ENCODE data around the gene GSE1.

GSE1 gene

DNA sequence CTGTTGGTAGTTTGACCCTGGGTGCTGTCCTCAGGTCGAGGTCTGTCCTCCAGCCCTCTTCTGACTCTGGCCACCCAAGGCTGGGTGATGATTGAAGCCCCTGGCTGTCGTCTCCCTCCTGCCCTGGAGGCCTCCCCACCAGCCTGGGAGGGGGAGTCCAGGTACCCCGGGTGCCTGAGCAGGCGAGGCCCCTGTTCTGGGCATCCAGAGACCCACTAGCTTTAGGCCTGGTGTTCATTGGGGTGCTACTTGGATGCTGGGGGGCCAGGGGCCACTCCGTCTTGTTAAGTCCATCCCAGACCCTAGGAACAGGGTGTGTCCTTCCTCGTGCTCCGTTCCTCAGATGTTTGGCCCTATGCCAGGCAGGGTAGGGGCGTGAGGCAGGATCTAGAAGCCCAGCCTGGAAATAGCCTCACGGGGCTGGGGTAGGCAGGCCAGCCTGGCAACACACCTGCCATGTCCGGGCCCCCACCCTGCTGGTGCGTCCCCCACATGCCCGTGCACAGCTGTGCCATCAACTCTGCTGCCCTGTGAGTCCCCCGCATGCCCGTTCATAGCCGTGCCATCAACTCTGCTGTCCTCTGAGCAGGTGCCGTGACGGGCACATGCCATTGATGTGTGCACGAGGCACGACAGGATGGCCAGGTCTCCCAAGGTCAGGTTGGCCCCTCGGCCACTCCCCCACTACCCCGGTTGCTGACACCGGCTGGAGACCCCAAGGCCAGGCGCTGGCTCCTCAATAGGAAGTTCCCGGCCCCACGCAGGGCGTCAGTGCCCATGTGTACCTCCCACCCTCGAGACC, 38.7 kb downstream of the GSE1 start:
- DNase-seq = peak; percentile 67

GRCh38 chr16:85652431-85653221, 39.5 kb downstream of the GSE1 start:
- peak; percentile 91 for DNase-seq

DNA sequence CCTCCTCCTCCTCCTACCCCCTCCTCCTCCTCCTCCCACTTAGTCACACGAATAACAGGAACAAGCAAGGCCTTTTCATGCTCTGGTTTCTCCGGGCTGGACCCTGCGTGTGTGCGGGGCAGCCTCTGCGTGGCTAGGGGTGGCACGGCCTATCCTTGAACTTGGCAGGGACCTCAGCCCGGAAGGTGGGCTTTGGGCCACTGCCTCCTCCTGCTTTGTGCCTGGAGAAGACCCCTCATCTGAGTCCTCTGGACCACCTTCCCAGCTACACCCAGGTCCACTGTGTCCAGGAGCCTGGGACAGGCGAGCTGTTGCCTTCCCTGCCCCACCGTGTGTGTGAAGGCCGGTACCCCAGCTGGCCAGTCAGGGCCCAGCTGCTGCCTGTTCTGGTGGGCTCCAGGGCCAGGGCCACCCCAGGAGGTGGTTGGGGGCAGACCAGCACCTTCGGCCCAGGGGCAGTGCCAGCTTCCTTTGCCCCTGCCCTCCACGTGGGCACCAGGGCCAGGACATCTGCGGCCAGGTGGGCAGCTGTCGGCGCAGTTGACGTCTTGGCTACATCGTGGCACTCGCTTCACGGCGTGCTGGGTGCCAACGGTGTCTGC, 40.3 kb downstream of the GSE1 start:
- DNase-seq = no peak

DNA sequence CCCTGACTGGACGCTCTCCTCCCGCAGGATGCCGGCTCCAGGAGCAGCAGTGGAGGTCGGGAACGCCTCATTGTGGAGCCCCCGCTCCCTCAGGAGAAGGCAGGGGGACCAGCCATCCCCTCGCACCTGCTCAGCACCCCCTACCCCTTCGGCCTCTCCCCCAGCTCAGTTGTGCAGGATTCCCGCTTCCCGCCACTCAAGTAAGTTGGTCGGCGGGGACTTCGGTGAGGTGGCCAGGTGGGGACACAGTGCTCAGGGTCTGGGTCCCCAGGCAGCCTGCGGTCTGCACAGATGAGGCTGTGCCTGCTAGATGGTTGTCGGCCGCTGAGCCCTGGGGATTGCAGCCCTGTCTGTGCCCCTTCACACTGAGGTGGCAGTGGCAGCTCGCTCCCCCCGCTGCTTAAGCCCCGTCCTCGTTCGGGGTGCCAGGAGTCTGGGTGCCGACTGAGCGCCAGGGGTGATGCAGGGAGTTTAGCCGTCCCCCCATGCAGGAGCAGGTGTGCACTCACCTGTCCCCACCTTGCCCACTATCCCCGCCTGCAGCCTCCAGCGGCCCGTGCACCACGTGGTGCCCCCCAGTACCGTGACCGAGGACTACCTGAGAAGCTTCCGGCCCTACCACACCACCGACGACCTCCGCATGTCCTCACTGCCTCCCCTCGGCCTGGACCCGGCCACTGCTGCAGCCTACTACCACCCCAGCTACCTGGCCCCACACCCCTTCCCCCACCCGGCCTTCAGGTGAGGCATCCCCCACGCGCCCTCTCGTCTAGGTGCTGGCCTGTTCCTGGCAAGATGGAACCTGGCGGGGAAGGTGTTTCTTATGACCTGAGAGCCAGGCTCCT, 41.4 kb downstream of the GSE1 start:
- no peak for DNase-seq

- no peak for DNase-seq
Measured at GRCh38 chr16:85655216-85656129, 42.4 kb downstream of the GSE1 start.

- no peak for DNase-seq
Measured at GRCh38 chr16:85656351-85657266, 43.5 kb downstream of the GSE1 start.

DNA sequence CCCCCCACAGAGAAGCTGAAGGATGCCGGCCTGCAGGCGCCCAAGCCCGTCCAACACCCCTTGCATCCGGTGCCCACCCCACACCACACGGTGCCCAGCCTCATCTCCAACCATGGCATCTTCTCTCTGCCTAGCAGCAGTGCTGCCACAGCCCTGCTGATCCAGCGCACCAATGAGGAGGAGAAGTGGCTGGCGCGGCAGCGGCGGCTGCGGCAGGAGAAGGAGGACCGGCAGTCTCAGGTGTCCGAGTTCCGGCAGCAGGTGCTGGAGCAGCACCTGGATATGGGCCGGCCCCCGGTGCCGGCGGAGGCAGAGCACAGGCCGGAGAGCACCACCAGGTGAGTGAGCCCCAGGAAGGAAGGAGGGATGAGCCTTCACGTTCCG, 44.1 kb downstream of the GSE1 start:
- DNase-seq = no peak

GRCh38 chr16:85657996-85658395, 44.9 kb downstream of the GSE1 start:
- no peak for DNase-seq

- DNase-seq = no peak
Measured at GRCh38 chr16:85658504-85659326, 45.6 kb downstream of the GSE1 start.

DNA sequence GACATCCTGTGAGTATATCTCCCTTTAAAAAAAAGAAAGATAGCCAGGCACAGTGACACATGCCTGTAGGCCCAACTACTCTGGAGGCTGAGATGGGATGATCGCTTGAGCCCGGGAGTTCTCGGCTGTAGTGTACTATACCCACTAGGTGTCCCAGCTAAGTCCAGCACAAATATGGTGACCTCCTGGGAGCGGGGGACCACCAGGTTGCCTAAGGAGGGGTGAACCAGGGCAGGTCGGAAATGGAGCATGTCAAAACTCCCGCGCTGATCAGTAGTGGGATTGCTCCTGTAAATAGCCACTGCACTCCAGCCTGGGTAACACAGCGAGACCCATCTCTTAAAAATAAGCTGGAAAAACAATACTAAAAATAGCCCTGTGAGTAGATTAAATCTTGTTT, 46.2 kb downstream of the GSE1 start:
- DNase-seq = no peak

DNA sequence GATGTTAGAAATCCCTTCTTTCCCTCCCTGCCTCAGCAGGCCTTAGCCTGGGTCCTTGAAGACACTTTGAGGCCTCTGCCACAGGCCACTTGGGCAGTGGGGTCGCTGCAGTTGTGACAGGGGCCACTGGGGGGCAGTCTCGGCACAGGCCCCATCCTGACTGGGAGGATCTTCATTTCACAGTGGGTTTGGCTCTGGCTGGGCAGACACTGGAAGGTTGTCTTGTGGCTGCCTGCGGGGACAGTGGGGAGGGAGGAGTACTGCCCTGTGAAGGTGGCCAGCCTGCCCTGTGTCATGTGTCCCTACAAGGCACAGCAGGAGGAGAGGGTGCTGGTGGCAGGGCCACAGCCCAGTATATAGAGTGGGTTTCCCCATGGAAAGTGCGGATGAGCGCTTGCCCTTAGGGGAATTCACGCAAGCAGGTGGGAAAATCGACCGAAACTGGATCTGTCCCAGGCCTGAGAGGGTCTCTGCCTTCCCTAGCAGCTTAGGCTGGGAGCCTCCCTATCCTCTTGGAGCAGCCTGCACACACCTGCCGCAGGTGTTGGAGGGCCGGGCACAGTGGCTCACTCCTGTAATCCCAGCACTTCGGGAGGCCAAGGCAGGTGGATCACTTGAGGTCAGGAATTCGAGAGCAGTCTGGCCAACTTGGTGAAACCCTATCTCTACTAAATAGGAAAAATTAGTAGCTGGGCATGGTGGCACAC, 46.8 kb downstream of the GSE1 start:
- DNase-seq = peak; percentile 87

GRCh38 chr16:85660843-85661739, 48.0 kb downstream of the GSE1 start:
- DNase-seq = peak; percentile 60

DNA sequence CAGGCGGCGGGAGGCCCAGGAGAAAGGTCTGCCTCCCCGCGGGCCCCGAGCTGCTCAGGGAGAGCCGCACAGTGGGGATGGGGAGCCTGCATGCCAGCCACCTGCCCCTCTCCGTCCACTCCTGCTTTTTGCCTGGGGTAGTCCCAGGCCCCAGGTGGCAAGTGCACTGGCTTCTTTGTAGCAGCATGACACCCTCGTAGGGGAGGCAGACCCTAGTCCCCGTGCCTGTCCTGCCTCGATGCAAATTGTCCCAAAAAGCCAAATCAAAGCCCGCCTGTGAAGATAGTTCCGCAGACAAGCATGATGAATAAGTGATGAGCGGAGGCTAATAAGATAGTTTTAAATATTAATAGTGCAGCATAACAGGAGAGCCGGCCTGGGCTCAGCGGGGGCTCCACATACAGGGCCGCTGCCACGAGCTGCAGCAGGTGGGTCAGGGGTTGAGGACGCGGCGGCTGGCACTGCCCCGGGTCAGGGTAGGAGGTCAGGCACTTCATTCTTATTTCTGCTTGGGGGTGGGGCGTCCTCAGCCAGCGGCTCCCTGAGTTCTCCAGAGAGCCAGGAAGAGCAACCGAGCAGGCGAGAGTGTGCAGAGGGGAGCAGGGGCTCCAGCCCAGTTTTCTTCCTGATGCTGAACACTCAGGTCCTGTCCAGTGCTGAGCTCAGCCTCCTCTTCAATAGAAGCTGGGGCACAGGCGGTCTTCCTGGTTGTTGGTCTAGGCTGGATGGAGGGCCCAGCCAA, 48.8 kb downstream of the GSE1 start:
- peak; percentile 91 for DNase-seq

- DNase-seq = peak; percentile 91
Measured at GRCh38 chr16:85662482-85662812, 49.3 kb downstream of the GSE1 start.

- no peak for DNase-seq
Measured at GRCh38 chr16:85662976-85663830, 50.1 kb downstream of the GSE1 start.

DNA sequence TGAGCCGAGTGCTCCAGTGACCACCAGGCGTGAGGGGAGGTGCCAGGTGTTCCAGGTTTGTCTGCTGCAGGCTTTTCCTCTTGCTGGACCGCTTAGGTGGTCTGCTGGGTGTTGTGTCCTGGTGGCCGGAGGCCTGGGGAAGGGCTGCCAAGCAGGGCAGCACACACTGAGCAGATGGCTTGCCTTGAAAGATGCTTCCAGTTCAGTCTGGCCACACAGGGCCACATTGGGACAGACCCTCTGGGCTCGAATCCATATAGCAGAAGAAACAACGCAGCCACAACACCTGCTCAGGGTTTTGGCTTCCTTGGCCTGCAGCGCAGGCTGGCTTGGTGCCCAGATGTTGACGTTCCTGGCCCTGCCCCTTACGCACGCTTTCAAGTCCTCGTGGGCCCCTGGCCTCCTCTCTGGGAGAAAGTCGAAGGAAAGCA, 50.8 kb downstream of the GSE1 start:
- no peak for DNase-seq

Data from retina (tissue), 1 donor.